GM19193 (cell line): ENCODE data around the gene GCLC.

Source experiments
- POLR2A ChIP-seq: IDR thresholded peaks from 4 replicates; pipeline ENCODE4 v1.6.1; 2011; ENCODE audit not compliant: insufficient read depth, insufficient read length; ENCODE audit errors: extremely low read depth

GCLC gene

GRCh38 chr6:53492860-53493634 is 51.9 kb downstream of the GCLC start:
- TF ChIP-seq POLR2A, result no peak

- TF ChIP-seq POLR2A, result no peak
Measured at GRCh38 chr6:53487080-53487479, 57.8 kb downstream of the GCLC start.

GRCh38 chr6:53486679-53487078 is 58.2 kb downstream of the GCLC start:
- no peak for TF ChIP-seq POLR2A

DNA sequence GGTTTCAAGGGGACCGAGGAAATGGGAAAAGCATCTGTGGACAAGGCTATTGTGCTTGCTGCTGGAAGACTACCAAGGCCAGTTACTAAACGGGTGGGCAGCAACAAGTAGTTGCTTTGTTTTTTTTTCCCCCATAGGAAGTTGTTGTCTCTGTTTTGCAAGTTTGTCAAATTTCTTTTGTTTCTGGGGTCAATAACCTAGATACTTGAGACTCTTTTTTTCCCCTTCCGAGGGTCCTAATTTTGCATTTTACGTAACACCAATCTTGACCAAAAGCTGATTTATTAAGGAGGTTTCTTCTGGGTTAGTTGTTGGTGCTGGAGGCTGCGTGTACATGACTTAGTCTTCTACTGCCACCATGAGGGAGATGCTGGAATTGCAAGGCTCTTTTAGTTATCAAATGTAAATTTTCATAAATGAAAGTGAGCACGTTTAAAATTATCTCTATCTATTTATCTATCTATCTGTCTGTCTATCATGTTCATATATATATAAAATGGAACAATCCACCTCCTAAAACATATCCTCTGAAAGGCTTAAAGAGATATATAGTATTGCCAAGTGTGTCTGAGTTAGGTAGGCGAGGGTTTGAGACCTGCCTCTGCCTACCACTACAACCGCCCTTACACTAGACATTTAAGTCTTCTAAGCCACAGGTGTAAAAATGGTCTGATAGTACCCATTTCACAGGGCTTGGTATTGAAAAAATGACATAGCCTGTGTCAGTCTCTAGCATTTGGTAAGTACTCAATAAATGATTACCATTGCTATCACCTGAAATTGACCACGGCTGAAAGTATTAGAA is 60.2 kb downstream of the GCLC start:
- no peak for TF ChIP-seq POLR2A

DNA sequence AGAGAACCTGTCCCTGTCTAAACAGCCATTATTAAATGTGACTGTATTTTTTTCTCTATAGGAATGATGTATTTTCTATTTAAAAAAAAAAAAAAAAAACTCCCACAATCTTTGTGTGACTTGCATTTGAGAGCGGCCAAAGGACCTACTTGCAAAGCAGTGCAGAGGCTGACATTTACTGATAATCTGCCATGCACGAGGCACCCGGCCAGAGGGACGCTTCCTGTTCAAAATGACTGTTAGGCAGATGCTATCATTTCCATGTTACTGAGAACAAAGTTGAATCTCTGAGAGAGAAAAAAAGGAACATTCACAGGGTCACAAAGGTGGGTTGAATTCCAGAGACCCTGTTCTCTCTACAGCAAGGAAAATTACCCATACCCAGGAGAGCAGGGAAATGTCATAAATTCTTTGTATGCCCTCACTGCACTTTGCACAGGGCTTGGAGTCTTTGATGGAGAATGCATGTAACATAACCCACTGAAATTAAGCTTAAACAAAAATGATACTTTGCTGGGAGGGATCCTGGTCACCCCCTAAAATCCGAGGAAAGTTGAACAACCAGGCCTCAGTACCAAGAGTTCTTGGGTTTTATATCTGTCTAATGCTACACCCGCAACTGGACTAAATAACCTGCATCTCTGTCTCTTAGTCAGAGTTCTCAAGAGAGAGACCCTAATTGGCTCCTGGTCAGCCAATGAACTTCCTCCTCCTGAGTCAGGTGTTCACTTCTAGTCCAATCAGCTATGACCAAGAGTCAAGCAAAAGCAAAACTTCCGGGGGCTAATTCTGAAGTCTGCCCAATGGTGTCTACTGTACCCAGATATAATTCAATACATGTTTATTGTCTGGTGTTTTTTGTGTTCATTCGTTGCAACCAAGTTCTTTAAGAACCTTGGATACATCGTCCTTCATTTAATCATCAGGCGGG is 61.2 kb downstream of the GCLC start:
- no peak for TF ChIP-seq POLR2A

- no peak for TF ChIP-seq POLR2A
Measured at GRCh38 chr6:53481323-53481722, 63.6 kb downstream of the GCLC start.

- TF ChIP-seq POLR2A, result no peak
Measured at GRCh38 chr6:53479871-53480270, 65.0 kb downstream of the GCLC start.

- TF ChIP-seq POLR2A, result no peak
Measured at GRCh38 chr6:53476964-53477363, 67.9 kb downstream of the GCLC start.

- no peak for TF ChIP-seq POLR2A
Measured at GRCh38 chr6:53474010-53474409, 70.9 kb downstream of the GCLC start.

GRCh38 chr6:53469163-53469562 is 75.7 kb downstream of the GCLC start:
- TF ChIP-seq POLR2A, result no peak

GRCh38 chr6:53466257-53466656 is 78.6 kb downstream of the GCLC start:
- no peak for TF ChIP-seq POLR2A

- no peak for TF ChIP-seq POLR2A
Measured at GRCh38 chr6:53465732-53466131, 79.2 kb downstream of the GCLC start.

DNA sequence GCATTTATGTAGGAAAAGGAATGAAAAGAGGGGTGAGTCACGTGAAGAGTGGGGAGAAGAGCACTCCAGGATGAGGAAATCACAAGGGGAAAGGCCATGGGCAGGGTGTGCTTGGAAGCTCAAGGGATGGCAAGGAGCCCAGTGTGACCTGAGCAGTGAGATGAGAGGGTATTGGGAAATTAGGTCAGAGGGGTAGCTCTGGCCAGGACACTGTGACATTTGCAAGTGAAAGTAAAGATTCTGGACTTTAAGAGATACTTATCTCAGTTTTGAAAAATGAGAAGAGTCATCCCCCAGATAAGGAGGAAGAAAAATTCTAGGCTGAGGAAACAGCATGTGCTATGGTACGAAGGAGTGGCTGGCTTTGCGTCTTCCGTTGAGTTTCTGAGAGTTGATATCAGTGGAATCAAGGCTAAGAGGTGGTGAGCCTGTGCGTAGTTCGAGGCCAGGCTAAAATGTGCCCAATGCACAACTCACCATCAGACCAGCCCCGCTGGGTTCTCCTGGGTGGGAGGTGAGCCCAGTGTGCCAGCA is 79.9 kb downstream of the GCLC start:
- no peak for TF ChIP-seq POLR2A

DNA sequence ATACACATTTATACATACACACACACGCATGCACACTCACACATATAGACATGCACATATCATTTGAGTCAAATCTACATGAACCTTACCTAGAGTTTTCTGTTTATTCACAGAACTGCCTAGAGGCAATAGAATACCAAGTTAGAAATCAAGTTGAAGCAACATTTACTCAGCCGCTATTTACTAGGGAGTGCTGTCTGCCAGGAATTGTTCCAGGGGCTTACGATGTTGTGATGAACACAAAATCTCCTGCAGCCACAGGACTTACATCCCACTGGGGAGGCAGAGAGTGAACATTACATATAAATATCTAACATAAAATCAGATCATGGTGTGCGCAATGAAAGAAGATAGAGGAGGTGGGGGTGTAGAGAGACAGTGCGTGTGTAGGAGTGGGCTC is 80.4 kb downstream of the GCLC start:
- TF ChIP-seq POLR2A, result no peak

GRCh38 chr6:53461696-53462095 is 83.2 kb downstream of the GCLC start:
- no peak for TF ChIP-seq POLR2A
